Iris pigment epithelial cell (primary cell): Measurements from ENCODE around the gene DNAH10.

Experiments used
- DNase-seq: peaks from one replicate; pipeline ENCODE4 v3.0.0-alpha.2; 2011; ENCODE audit warnings: low read depth

The DNAH10 gene

GRCh38 chr12:123973552-123974341 is 211.6 kb downstream of the DNAH10 start:
- peak; percentile 20 for DNase-seq

- no peak for DNase-seq
Observed at GRCh38 chr12:123976227-123976826, 214.2 kb downstream of the DNAH10 start.

DNA sequence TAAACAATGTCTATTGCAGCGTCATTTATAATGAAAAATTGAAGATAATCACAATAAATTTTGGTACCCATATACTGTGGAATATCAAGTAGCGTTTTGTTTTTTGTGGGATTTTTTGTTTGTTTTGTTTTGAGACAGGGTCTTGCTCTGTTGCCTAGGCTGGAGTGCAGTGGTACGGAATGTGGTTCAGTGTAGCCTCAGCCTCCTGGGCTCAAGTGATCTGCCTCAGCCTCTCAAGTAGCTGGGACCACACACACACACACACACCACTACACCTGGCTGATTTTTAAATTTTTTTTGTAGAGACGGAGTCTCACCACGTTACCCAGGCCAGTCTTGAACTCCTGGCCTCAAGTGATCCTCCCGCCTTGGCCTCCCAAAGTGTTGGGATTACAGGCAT is 217.5 kb downstream of the DNAH10 start:
- no peak for DNase-seq

- DNase-seq, result no peak
Observed at GRCh38 chr12:123982269-123982668, 220.2 kb downstream of the DNAH10 start.

- DNase-seq, result peak; percentile 79
Observed at GRCh38 chr12:123983822-123984485, 221.9 kb downstream of the DNAH10 start.

DNA sequence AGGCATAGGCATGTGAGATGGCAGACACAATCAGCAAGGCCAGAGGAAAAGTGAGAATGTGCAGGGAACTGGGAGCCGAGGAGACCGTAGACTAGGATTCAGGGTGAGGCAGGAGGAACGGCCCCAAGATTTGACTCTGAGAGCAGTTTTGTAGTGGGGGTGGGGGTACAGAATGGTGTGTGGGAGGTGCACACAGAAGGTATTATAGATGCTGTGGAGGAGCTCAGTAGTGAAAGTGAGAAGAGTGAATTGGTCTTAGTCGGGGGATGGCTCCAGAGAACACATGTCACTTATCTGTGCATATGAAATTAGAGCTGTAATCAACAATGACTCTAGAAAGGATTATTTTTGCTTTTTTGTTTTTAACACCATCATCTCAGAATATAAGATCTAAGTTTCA is 222.8 kb downstream of the DNAH10 start:
- no peak for DNase-seq
